SH-SY5Y (cell line): ENCODE data around the gene RHBG.

ENCODE experiments used
- GATA2 ChIP-seq: IDR thresholded peaks from 2 replicates; pipeline ENCODE4 v1.6.1; 2011; ENCODE audit warnings: mild to moderate bottlenecking, low read depth, low read length
- GATA3 ChIP-seq: IDR thresholded peaks from 2 replicates; pipeline ENCODE4 v1.6.1; 2011; ENCODE audit warnings: low read depth, mild to moderate bottlenecking, low read length, moderate library complexity

GRCh38 chr1:156376146-156376545 is 7.1 kb downstream of the RHBG start:
- TF ChIP-seq GATA3 (no peak), GATA2 (no peak)
